ENCODE measurements around the gene HAND2.

Gene HAND2

DNA sequence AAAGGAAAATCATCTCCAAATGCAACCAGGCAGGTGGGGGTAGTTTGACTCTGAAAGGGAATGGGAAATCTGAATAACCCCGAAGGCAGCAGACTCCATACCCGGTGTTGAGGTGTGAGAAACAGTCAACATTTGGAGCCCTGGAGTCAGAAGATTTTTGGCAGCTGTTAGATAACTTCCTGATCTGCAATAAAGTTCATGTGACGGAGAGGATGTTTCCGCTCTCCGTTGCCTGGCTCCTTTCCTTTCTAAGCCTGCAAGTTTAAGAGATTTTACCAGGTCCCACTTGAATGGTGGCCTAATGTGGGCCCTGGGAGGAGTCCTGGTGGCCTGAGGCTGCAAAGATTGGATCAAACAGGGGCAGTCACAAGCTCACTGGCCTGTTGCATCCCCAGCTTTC lies 27.7 kb downstream of the HAND2 start:
- H3K4me3 ChIP-seq (ENCODE audit: control insufficient read depth, low read depth, low read length) = no peak overlapping the region
- TF ChIP-seq, protein P1, sequence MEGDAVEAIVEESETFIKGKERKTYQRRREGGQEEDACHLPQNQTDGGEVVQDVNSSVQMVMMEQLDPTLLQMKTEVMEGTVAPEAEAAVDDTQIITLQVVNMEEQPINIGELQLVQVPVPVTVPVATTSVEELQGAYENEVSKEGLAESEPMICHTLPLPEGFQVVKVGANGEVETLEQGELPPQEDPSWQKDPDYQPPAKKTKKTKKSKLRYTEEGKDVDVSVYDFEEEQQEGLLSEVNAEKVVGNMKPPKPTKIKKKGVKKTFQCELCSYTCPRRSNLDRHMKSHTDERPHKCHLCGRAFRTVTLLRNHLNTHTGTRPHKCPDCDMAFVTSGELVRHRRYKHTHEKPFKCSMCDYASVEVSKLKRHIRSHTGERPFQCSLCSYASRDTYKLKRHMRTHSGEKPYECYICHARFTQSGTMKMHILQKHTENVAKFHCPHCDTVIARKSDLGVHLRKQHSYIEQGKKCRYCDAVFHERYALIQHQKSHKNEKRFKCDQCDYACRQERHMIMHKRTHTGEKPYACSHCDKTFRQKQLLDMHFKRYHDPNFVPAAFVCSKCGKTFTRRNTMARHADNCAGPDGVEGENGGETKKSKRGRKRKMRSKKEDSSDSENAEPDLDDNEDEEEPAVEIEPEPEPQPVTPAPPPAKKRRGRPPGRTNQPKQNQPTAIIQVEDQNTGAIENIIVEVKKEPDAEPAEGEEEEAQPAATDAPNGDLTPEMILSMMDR (IDR thresholded peaks at IDR 0.05; ENCODE audit: control insufficient read depth, insufficient read depth, low read depth, low read length, missing control alignments) = no peak
- DNase-seq (ENCODE audit: low read depth) = no peak

DNA sequence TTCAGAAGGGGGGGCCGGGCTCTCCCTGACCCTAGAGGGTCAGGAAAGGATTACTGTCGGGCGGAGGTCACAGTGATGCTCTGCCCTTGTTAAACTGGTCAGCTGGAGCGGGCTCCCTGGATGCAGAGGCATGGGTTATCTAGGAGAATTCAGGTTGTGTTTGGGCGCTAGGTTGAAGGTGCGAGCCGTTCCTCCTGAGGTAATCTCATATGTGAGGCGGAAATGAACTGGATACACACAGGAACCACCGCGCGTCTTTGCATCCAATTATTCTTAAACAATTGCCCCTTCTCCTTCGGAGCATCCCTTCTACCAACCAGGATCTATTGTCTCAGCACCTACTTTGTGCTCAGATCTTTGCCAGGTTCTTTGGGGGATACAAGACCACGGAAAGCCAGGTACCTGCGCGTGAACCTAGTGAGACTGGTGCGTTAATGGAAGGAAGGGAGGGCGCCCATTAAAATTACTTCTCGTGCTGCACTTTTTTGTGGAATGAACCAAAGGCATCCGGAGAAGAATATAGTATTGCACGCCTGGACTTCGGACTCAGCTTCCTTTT lies 28.4 kb downstream of the HAND2 start:
- TF ChIP-seq, protein P1 (IDR thresholded peaks at IDR 0.05; ENCODE audit: control insufficient read depth, insufficient read depth, low read depth, low read length, missing control alignments) = no peak
- no peak overlapping the region for H3K4me3 ChIP-seq (ENCODE audit: control insufficient read depth, low read depth, low read length)
- no peak for DNase-seq (ENCODE audit: low read depth)

DNA sequence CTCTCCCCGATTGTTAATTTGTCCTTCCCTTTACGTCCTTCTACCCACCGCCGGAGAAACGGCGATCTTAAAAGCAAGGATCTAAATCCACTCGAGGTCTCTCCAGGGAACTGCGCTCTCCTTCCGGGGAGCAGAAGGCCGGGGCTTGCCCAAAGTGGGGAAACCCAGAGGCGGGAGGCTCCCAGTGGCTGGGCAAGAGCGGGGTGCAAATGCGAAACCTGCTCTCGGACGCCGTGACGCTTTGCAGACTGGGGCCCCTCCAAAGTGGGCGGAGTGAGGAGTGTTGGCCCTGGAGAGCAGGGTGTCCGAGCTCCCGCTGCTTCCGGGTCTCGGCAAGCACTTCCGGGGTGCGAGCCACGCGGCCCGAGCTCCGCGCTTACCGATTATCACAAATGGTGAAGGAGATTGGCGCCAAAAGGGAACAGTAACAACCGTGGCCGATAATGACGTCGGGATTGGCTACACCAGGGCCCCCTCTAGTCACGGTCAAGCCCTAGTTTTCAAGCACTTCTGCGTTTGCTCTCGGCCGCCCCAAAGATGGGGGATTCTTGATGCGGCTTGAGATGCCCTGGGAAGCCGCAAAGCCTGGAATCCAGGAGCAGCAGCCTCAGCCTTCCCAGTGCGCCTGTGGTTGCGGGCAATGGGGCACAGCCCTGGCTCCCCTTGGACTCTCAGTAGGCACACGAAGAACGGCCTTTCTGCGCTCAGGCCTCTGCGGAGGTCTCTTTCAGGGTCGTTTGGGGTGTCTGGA lies 29.0 kb downstream of the HAND2 start:
- no peak for DNase-seq (ENCODE audit: low read depth)
- TF ChIP-seq, protein P1 (IDR thresholded peaks at IDR 0.05; ENCODE audit: control insufficient read depth, insufficient read depth, low read depth, low read length, missing control alignments) = no peak
- no peak overlapping the region for H3K4me3 ChIP-seq (ENCODE audit: control insufficient read depth, low read depth, low read length)

DNA sequence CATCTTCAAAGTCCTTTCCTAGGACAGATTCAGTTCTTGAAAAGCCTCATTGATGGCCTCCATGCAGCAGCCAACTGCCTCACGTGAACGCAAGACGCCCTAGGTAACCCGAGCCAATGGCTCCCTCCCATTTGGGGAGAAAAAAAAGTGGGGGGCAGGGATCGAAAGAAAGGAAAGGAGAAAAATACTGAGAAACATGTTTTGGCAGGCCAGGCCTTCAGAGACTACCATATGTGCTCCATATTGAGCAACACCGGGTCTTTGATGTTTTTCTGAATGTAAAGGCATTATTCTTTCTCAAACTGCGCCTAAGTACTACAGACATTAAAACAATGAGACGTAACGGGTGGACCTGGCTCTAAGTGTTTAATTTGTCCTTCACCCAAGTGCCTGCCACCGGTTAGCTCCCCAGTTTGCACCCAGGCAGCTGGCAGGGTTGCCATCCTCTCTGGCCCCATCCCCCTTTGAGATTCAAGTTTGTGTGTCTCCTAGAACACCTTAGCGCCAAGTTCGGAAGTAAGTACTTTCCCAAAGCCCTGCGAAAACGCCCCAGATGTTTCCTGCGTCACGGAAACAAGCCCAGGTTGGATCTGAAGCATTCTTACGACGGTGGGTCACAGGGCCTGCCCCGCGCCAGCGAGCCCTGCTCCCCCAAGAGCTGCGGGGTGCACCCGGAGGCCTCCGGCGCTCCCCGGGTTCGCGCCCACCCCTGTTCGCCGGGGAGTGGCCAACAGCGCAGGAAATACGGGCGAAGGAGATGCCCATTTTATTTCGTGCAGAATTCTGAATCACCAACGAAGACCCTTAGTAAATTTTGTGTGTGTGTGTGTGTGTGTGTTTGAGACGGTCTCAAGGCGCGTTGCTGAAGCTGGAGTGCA lies 30.1 kb downstream of the HAND2 start:
- TF ChIP-seq, protein P1 (IDR thresholded peaks at IDR 0.05; ENCODE audit: control insufficient read depth, insufficient read depth, low read depth, low read length, missing control alignments) = no peak
- no peak for DNase-seq (ENCODE audit: low read depth)
- H3K4me3 ChIP-seq (ENCODE audit: control insufficient read depth, low read depth, low read length) = no peak overlapping the region

DNA sequence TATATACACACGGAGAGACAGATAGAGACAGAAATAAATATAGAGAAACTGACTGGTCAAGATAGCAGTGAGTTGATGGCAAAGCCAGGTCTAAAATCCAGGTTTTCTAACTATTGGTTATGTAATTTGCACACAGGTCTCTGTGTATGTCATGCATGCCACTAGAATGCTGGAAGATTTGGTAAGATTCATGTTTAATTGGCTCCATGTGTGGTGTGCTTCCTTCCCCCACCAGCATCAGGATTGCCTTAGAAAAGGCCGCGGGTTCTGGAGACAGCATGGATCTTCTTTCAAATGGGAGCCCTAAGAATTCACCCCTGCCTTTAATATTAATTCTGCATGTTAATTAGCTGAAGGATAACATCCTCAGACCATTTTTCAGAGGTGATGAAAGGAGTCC lies 31.3 kb downstream of the HAND2 start:
- TF ChIP-seq, protein P1 (IDR thresholded peaks at IDR 0.05; ENCODE audit: control insufficient read depth, insufficient read depth, low read depth, low read length, missing control alignments) = no peak
- H3K4me3 ChIP-seq (ENCODE audit: control insufficient read depth, low read depth, low read length) = no peak overlapping the region
- DNase-seq (ENCODE audit: low read depth) = no peak

DNA sequence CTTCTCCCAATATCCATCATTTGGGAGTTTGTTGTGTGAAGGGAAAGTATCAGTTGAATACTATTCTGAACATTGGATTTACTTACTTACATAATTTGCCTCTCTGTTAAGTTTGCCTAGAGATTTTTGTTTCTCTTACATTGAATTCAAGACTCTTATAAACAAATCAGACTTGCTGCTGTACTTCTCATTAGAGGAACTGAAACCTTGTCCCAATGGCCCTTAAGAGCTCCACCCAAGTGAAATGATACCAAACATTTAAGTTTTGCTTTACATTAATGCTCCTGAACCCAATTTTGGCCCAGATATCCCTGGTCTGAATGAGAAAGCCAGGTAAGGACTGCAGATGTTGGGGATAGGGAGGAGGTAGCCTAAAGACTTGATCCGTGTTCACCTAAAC lies 32.0 kb downstream of the HAND2 start:
- H3K4me3 ChIP-seq (ENCODE audit: control insufficient read depth, low read depth, low read length) = no peak overlapping the region
- DNase-seq (ENCODE audit: low read depth) = no peak
- TF ChIP-seq, protein P1 (IDR thresholded peaks at IDR 0.05; ENCODE audit: control insufficient read depth, insufficient read depth, low read depth, low read length, missing control alignments) = no peak

All from AG09309 (cell line).